DMS 273 treated with DMSO at 0.1 percent for 48 hours (cell line): ENCODE data around the gene MT1A.
"Not testable (repeated sequence)": the region's sequence is repeated elsewhere in the genome, so short reads cannot be mapped to it uniquely, and the experiment has no call there.

ENCODE experiments used
- DNase-seq: peaks from one replicate; lab custom pipeline; 2025; lab: John Stamatoyannopoulos, UW

The MT1A gene

GRCh38 chr16:56610017-56610608 is 28.4 kb upstream of the MT1A start:
- DNase-seq: no peak

- no peak for DNase-seq
Measured at GRCh38 chr16:56610609-56611111, 27.8 kb upstream of the MT1A start.

GRCh38 chr16:56611281-56611833 is 27.1 kb upstream of the MT1A start:
- no peak for DNase-seq

GRCh38 chr16:56613706-56614105 is 24.8 kb upstream of the MT1A start:
- no peak for DNase-seq

- no peak for DNase-seq
Measured at GRCh38 chr16:56614549-56614991, 23.9 kb upstream of the MT1A start.

GRCh38 chr16:56615353-56615752 is 23.1 kb upstream of the MT1A start:
- no peak for DNase-seq

GRCh38 chr16:56616608-56617211 is 21.8 kb upstream of the MT1A start:
- no peak for DNase-seq

- no peak for DNase-seq
Measured at GRCh38 chr16:56617212-56618085, 21.0 kb upstream of the MT1A start.

GRCh38 chr16:56618138-56618537 is 20.3 kb upstream of the MT1A start:
- no peak for DNase-seq

GRCh38 chr16:56620339-56620897 is 18.0 kb upstream of the MT1A start:
- DNase-seq: no peak

GRCh38 chr16:56621665-56622445 is 16.6 kb upstream of the MT1A start:
- not testable (repeated sequence) for DNase-seq

- DNase-seq: not testable (repeated sequence)
Measured at GRCh38 chr16:56623184-56623583, 15.3 kb upstream of the MT1A start.

GRCh38 chr16:56623637-56624036 is 14.8 kb upstream of the MT1A start:
- DNase-seq: no peak

GRCh38 chr16:56625140-56625942 is 13.1 kb upstream of the MT1A start, which contains the start of gene MT1E:
TSS of gene MT1E (plus strand) at chr16:56625781. CDS start at chr16:56625852, 71 bp downstream.
- no peak for DNase-seq

GRCh38 chr16:56625943-56626654 is 12.4 kb upstream of the MT1A start:
- DNase-seq: no peak

- DNase-seq: no peak
Measured at GRCh38 chr16:56626685-56627084, 11.8 kb upstream of the MT1A start.

- no peak for DNase-seq
Measured at GRCh38 chr16:56628486-56629350, 9.7 kb upstream of the MT1A start.

- no peak for DNase-seq
Measured at GRCh38 chr16:56629531-56629930, 8.9 kb upstream of the MT1A start.

GRCh38 chr16:56630134-56630533 is 8.3 kb upstream of the MT1A start:
- no peak for DNase-seq
